GM19193 (cell line): Measurements from ENCODE around the gene FAM227B.

Source experiments
- POLR2A ChIP-seq: IDR thresholded peaks from 4 replicates; pipeline ENCODE4 v1.6.1; 2011; ENCODE audit not compliant: insufficient read depth, insufficient read length; ENCODE audit errors: extremely low read depth

Gene FAM227B

GRCh38 chr15:49427372-49427771, 193.2 kb downstream of the FAM227B start:
- TF ChIP-seq POLR2A, result no peak

GRCh38 chr15:49424954-49425353, 195.7 kb downstream of the FAM227B start:
- no peak for TF ChIP-seq POLR2A

- no peak for TF ChIP-seq POLR2A
Measured at GRCh38 chr15:49423901-49424550, 196.6 kb downstream of the FAM227B start.

- TF ChIP-seq POLR2A, result no peak
Measured at GRCh38 chr15:49423021-49423420, 197.6 kb downstream of the FAM227B start, which contains the start of gene FGF7. Gene FGF7 (plus strand): TSS chr15:49423242. CDS start chr15:49424298, 1,056 bp downstream.

- TF ChIP-seq POLR2A, result no peak
Measured at GRCh38 chr15:49421991-49422390, 198.6 kb downstream of the FAM227B start.

- no peak for TF ChIP-seq POLR2A
Measured at GRCh38 chr15:49418811-49419210, 201.8 kb downstream of the FAM227B start.

- TF ChIP-seq POLR2A, result no peak
Measured at GRCh38 chr15:49415638-49416037, 205.0 kb downstream of the FAM227B start.

GRCh38 chr15:49415149-49415548, 205.5 kb downstream of the FAM227B start:
- no peak for TF ChIP-seq POLR2A

GRCh38 chr15:49412797-49413196, 207.8 kb downstream of the FAM227B start:
- no peak for TF ChIP-seq POLR2A

- no peak for TF ChIP-seq POLR2A
Measured at GRCh38 chr15:49410641-49411040, 210.0 kb downstream of the FAM227B start.

GRCh38 chr15:49406352-49407118, 214.1 kb downstream of the FAM227B start:
- TF ChIP-seq POLR2A, result no peak

GRCh38 chr15:49387471-49387870, 233.1 kb downstream of the FAM227B start:
- TF ChIP-seq POLR2A, result no peak

GRCh38 chr15:49383266-49383665, 237.4 kb downstream of the FAM227B start:
- no peak for TF ChIP-seq POLR2A

GRCh38 chr15:49382394-49382793, 238.2 kb downstream of the FAM227B start:
- TF ChIP-seq POLR2A, result no peak

- TF ChIP-seq POLR2A, result no peak
Measured at GRCh38 chr15:49380912-49381311, 239.7 kb downstream of the FAM227B start.

- no peak for TF ChIP-seq POLR2A
Measured at GRCh38 chr15:49379996-49380395, 240.6 kb downstream of the FAM227B start.
